Panc1 (cell line): ENCODE measurements around the gene MAML1. TPM values are rescaled to one million over a fixed set of nuclear protein-coding genes. Genes with fewer than 3 reads are reported as not detected.
A peak's percentile ranks its signal among the peaks of the same experiment; 100 is the strongest.

Source experiments
- ATAC-seq: fragments of 200-7000 bp; cut with Tn5 transposase; 2 replicates; pipeline ENCODE4 v1.9.1; 2020; ENCODE audit warnings: mild to moderate bottlenecking, moderate library complexity
- BruUV-seq: library from RNA; stranded (reverse); fragments of 400-500 nt; replicated peaks from 2 replicates; lab custom pipeline; 2021; lab: Mats Ljungman, UMichigan
- CTCF ChIA-PET: fragments of 300-600 bp; sonication (Branson Sonifier 250); formaldehyde crosslinking; loops from one replicate; lab custom pipeline; 2022; ENCODE audit warnings: antibody characterized with exemption; lab: Charles Lee
- POLR2A ChIA-PET: fragments of 300-600 bp; sonication (Branson Sonifier 250); formaldehyde crosslinking; loops from one replicate; lab custom pipeline; 2022; ENCODE audit warnings: antibody characterized with exemption; lab: Charles Lee
- DNase-seq: peaks from one replicate; pipeline ENCODE4 v3.0.0-alpha.2; 2010; ENCODE audit warnings: low read depth, low spot score
- H3K27ac ChIP-seq: 2 replicates; pipeline ENCODE4 v1.5.1; 2011; ENCODE audit warnings: mild to moderate bottlenecking, low read length, inconsistent platforms
- H3K27me3 ChIP-seq: fragments of 200-500 bp; sonication (Bioruptor generic); 2 replicates; pipeline ENCODE4 v1.6.0; 2014; ENCODE audit warnings: low read length, inconsistent platforms; ENCODE audit not compliant: control insufficient read depth, insufficient read depth
- H3K36me3 ChIP-seq: fragments of 200-500 bp; sonication (Bioruptor generic); 2 replicates; pipeline ENCODE4 v1.5.1; 2014; ENCODE audit warnings: inconsistent platforms, mild to moderate bottlenecking, low read length, moderate library complexity; ENCODE audit not compliant: control insufficient read depth, insufficient read depth
- H3K4me1 ChIP-seq: 2 replicates; pipeline ENCODE4 v1.5.1; 2011; ENCODE audit warnings: inconsistent platforms, mild to moderate bottlenecking, low read length, moderate library complexity; ENCODE audit not compliant: control insufficient read depth, insufficient read depth
- H3K4me3 ChIP-seq, 2 experiments: 2 replicates each; pipeline ENCODE4 v1.5.1; 2011 to 2012; ENCODE audit warnings: low read depth in 2 of 2, low read length in 2 of 2, mild to moderate bottlenecking in 2 of 2, inconsistent platforms in 1 of 2, moderate library complexity in 1 of 2
- H3K9me3 ChIP-seq: fragments of 200-500 bp; sonication (Bioruptor generic); 2 replicates; pipeline ENCODE4 v1.5.1; 2014; ENCODE audit warnings: low read depth, mild to moderate bottlenecking, inconsistent platforms, low read length, moderate library complexity; ENCODE audit not compliant: control insufficient read depth, insufficient read depth
- CTCF ChIP-seq: fragments of 450-650 bp; IDR thresholded peaks from 2 replicates; pipeline ENCODE4 v1.5.1; 2017; ENCODE audit warnings: mild to moderate bottlenecking
- POLR2AphosphoS5 ChIP-seq: IDR thresholded peaks from 2 replicates; pipeline ENCODE4 v1.6.1; 2012; ENCODE audit warnings: mild to moderate bottlenecking, low read depth, low read length, moderate library complexity
- REST ChIP-seq, 2 experiments: IDR thresholded peaks; 2 replicates each; pipeline ENCODE4 v1.6.1; 2011 to 2012; ENCODE audit warnings: low read depth in 2 of 2, control low read depth in 1 of 2, low read length in 1 of 2, mild to moderate bottlenecking in 1 of 2, moderate library complexity in 1 of 2; ENCODE audit not compliant: insufficient read depth in 1 of 2
- SIN3A ChIP-seq: IDR thresholded peaks from 2 replicates; pipeline ENCODE4 v1.6.1; 2012; ENCODE audit warnings: low read depth, mild to moderate bottlenecking, low read length, moderate library complexity, borderline replicate concordance; ENCODE audit not compliant: insufficient read depth
- TCF7L2 ChIP-seq: IDR thresholded peaks from 2 replicates; pipeline ENCODE4 v1.6.1; 2011; ENCODE audit warnings: mild to moderate bottlenecking, low read depth, low read length, inconsistent platforms
- in situ Hi-C: cut with HindIII; loops from 2 replicates; pipeline ENCODE4 v1.10.0; 2016; ENCODE audit warnings: low sequenced_read_pairs, low pct_unique_long_range_greater_than_20kb
- intact Hi-C: fragments of 100-400 bp; cut with micrococcal nuclease; formaldehyde crosslinking; loops from one replicate; pipeline ENCODE4 v1.10.0; 2022; ENCODE audit not compliant: unreplicated experiment
- total RNA-seq: library from RNA; stranded (reverse); gene quantifications from one replicate; pipeline ENCODE4 v1.2.1, GENCODE V29; 2021; ENCODE audit not compliant: unreplicated experiment

MAML1 gene
- total RNA-seq, 1 experiment from 2014 or later: 31.3 TPM

- Histone ChIP-seq H3K27ac (peak overlapping the region; percentile 72), H3K4me3 (no peak overlapping the region), H3K9me3 (no peaks in the 10 kb centered on the region), H3K36me3 (peaks cover 6% of the 10 kb centered on the region), H3K27me3 (no peaks in the 10 kb centered on the region), H3K4me1 (peaks cover 33% of the 10 kb centered on the region)
- no TSS peak for BruUV-seq
- ChIA-PET CTCF (interaction anchor here (1.0 kb wide), 3 partner anchors 10 to 28 kb away, joined by 3 to 12 read pairs (median 7); no protein-coding TSS in a partner anchor), POLR2A (interaction anchor here (0.5 kb wide), 1 partner anchor 18 kb away, joined by 3 read pairs; no protein-coding TSS in a partner anchor)
- ATAC-seq (peak; percentile 59), DNase-seq (no peak)
- TF ChIP-seq TCF7L2 (no peak), POLR2AphosphoS5 (peak; percentile 45; the same call in 1 of the 2 replicates), CTCF (peak; percentile 92), REST (IDR thresholded peaks at IDR 0.05; ENCODE audit: insufficient read depth in 1 of 2, low read depth in 2 of 2, low read length in 1 of 2) (no peak), SIN3A (peak; percentile 59; the same call in 1 of the 2 replicates)
- in situ Hi-C loops: no loop called here
- intact Hi-C loops: no loop called here
These were observed 68.9 kb downstream of the MAML1 start for GRCh38 chr5:179801304-179802206.

- Histone ChIP-seq H3K27ac (peak overlapping the region; percentile 72), H3K27me3 (no peaks in the 10 kb centered on the region), H3K9me3 (no peaks in the 10 kb centered on the region), H3K36me3 (peaks cover 7% of the 10 kb centered on the region), H3K4me3 (no peak overlapping the region), H3K4me1 (peaks cover 30% of the 10 kb centered on the region)
- ChIA-PET POLR2A (interaction anchor here (0.5 kb wide), 1 partner anchor 17 kb away, joined by 3 read pairs; no protein-coding TSS in a partner anchor), CTCF (interaction anchor here (1.0 kb wide), 3 partner anchors 9 to 27 kb away, joined by 3 to 12 read pairs (median 7); no protein-coding TSS in a partner anchor)
- DNase-seq (no peak), ATAC-seq (no peak; the same call in 1 of the 2 replicates)
- no TSS peak for BruUV-seq
- TF ChIP-seq POLR2AphosphoS5: no peak
- no peak for TF ChIP-seq CTCF
- no peak for TF ChIP-seq SIN3A
- no peak for TF ChIP-seq TCF7L2
- TF ChIP-seq REST (IDR thresholded peaks at IDR 0.05; ENCODE audit: insufficient read depth in 1 of 2, low read depth in 2 of 2, low read length in 1 of 2): no peak
- in situ Hi-C loops: no loop called here
- intact Hi-C loops: no loop called here
These were observed 69.7 kb downstream of the MAML1 start for GRCh38 chr5:179802207-179802883.
